HG03097 (cell line): ENCODE measurements around the gene ZDHHC14.
"Not testable (repeated sequence)": the region's sequence is repeated elsewhere in the genome, so short reads cannot be mapped to it uniquely, and the experiment has no call there.

Experiments used
- ATAC-seq: cut with Tn5 transposase; IDR thresholded peaks from one replicate; pipeline ENCODE4 v1.9.1; 2021; ENCODE audit not compliant: unreplicated experiment, low FRiP score

Gene ZDHHC14

GRCh38 chr6:157674061-157674460, 293.1 kb downstream of the ZDHHC14 start:
- no peak for ATAC-seq

- no peak for ATAC-seq
Observed at GRCh38 chr6:157675831-157676230, 294.8 kb downstream of the ZDHHC14 start.

GRCh38 chr6:157676241-157676640, 295.3 kb downstream of the ZDHHC14 start:
- ATAC-seq: no peak

GRCh38 chr6:157677235-157677634, 296.2 kb downstream of the ZDHHC14 start:
- ATAC-seq: no peak

- ATAC-seq: no peak
Observed at GRCh38 chr6:157679605-157680580, 298.9 kb downstream of the ZDHHC14 start.

GRCh38 chr6:157681041-157681650, 300.2 kb downstream of the ZDHHC14 start:
- ATAC-seq: no peak

GRCh38 chr6:157682856-157683481, 302.0 kb downstream of the ZDHHC14 start:
- ATAC-seq: no peak

GRCh38 chr6:157683707-157684106, 302.7 kb downstream of the ZDHHC14 start:
- ATAC-seq: no peak

GRCh38 chr6:157684620-157685299, 303.8 kb downstream of the ZDHHC14 start:
- no peak for ATAC-seq

- ATAC-seq: no peak
Observed at GRCh38 chr6:157685596-157686280, 304.7 kb downstream of the ZDHHC14 start.

- no peak for ATAC-seq
Observed at GRCh38 chr6:157688275-157688959, 307.4 kb downstream of the ZDHHC14 start.

- no peak for ATAC-seq
Observed at GRCh38 chr6:157688960-157689599, 308.1 kb downstream of the ZDHHC14 start.

GRCh38 chr6:157689875-157690274, 308.9 kb downstream of the ZDHHC14 start:
- ATAC-seq: no peak

- no peak for ATAC-seq
Observed at GRCh38 chr6:157690441-157691210, 309.6 kb downstream of the ZDHHC14 start.

GRCh38 chr6:157691621-157692020, 310.6 kb downstream of the ZDHHC14 start:
- not testable (repeated sequence) for ATAC-seq

- no peak for ATAC-seq
Observed at GRCh38 chr6:157693867-157694266, 312.9 kb downstream of the ZDHHC14 start.

- ATAC-seq: no peak
Observed at GRCh38 chr6:157695301-157696040, 314.5 kb downstream of the ZDHHC14 start.
